ENCODE measurements around the gene TFDP1.

The TFDP1 gene

DNA sequence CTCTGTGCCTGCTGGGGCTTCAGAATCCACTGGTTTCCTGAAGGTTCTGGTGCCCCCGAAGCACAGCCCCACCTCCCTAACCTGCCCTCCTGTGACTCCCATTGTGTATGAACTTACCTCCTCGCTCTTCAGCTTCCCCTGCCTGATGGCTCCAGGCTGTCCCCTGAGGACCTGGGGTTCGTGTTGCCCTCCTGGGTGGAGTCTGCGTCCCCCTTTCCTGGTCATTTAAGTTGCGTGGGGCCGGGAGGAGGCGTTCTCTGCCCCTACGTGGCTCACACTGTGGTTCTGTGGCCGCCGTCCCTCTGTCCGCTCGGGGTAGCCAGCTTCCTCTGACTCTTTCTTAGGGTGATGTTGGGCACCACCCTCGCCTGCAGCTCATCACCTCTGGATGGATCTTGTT, 13.9 kb downstream of the TFDP1 start:
- DNase-seq (ENCODE audit: low spot score), result no peak

DNA sequence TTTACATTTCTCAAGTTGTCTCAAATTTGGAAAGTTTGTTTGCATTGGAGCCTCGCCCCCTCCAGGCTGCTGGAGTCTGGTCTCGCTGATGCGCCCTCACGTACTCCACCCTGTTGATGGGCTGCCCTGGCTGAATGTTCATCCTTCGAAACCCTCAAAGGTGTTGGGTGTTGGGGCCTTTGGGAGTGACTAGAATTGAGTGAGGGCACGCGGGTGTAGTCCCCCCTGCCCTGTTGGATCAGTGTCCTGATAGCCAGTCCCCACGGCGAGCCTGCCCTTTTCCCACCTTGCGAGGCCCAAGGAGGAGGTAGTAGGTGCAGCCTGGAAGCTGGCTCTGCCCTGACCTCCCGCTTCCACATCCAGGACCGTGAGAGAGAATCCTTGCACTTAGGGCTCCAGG, 14.8 kb downstream of the TFDP1 start:
- DNase-seq (ENCODE audit: low spot score), result no peak

DNA sequence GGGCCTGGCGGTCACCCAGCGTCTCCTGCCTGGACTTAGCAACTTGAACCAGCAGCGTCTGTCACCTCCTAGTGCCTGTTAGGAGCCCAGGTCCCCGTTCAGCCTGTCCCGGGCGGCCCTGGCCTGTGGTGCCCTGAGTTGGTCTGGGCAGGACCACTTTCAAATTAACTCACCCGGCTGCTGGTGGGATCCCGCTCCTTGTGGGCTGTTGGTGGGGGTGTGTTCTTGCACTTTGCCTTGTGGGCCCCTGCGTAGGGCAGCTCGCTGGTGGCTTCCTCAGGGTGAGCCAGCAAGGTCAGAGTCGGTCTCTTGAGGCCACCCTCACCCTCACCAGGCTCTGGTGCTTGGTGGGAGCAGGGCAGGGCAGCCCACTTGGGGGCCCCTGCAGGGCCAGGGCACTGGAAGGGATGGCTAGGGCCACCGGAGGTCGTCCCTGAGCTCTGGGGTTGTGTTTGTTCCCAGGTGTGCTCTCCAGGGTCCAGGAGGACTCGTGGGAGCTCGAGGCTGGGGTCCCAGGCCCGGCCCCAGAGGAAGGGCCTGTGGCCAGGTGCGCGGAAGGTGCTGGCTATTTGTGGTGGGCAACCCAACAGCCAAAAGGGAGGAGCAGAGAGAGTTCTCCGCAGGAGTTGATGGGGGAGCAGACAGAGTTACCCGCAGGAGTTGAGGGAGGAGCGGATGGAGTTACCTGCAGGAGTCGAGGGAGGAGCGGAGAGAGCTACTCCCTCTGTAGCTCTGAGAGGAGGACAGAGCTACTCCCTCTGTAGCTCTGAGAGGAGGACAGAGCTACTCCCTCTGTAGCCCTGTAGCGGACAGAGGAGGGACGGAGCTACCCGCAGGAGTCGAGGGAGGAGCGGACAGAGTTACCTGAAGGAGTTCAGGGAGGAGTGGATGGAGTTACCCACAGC, 16.9 kb downstream of the TFDP1 start:
- no peak for DNase-seq (ENCODE audit: low spot score)

DNA sequence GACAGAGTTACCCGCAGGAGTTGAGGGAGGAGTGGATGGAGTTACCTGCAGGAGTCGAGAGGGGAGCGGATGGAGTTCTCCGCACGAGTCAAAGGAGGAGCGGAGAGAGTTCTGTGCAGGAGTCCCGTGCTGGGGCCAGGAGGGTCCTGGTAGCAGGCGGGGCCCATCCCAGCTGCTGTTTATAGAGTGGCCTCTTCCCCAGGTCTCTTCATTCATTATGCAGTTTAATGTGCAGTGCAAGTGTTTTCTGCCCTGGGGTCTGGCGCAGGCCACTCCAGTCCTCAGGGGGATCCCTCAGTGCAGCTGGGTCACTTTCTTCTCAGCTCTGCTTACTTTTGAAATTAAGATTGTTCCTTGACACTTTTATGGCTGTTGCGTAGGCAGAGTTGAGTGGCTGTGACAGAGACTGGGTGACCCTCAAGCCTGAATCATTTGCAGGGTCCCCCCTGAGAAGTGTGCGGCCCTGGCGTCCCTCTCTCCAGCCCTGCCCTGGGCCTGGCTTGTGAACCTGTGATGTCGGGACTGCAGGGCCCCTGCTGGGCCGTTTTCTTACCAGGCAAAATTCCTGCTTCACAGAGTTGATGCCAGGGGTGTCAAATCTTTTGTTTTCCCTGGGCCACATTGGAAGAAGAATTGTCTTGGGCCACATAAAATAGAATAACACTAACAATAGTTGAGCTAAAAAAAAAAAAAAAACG, 17.9 kb downstream of the TFDP1 start:
- DNase-seq (ENCODE audit: low spot score), result no peak

DNA sequence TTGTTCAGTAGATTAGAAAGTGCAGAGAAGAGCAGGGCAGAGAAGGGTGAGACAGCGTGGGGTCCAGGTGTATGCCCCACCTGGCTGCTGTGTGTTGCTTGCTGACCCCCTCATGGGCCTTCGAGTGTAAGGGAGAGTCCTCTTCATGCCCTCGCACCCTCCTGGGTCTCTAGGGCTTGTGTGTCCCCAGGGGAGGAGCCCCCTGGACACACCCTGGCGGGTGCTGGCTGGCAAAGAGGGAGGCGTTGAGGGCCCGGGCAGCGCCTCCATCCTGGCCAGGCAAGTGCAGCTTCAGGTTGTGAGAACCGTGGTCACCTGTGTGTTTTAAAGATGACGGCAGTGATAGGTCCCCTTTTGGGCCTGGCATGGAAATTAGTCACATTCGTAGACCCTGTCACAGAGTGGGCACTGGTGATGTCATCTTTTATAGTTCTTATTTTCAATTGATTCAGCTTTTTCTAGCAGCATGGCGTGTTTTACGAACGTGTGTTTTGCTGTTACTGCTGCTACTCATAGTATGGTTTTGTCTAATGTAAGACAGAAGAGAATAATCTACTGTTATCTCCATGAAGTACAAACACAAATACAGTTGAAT, 18.7 kb downstream of the TFDP1 start:
- DNase-seq (ENCODE audit: low spot score), result no peak

DNA sequence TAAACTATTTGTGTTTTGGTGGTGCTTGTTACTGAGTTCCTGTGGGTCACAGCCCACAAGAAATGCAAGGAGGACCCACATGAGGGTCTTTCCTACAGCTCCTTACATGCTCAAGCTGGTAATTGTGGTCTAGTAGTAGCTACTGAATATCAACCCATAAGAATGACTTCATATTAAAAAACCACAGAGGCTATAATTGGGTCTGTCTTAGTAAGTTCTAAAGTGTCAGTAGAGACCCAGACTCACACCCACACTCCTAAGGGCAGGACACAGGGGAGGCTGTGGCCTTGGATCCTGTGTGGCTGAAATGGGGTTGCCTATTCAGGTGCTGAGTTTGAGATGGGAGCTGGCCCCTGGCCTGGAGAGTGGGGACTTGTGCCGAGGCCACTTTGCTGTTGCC, 19.6 kb downstream of the TFDP1 start:
- DNase-seq (ENCODE audit: low spot score), result no peak

DNA sequence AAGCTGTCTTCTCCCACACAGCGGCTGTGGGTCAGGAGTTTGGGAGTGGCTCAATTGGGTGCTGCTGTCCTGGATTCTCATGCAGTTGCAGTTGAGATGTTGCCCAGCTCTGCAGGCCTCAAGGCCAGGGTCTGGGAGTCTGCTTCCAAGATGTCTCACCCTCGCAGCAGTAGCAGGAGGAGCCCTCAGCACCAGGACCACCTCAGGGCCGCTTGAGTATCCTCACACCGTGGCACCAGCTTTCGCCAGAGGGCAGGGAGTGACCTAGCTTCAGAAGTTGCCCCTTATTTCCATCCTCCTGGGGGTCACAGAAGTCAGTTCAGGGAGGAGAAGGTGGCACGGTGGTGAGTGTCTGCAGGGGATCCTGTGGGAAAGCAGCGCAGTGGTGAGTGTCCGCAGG, 20.9 kb downstream of the TFDP1 start:
- no peak for DNase-seq (ENCODE audit: low spot score)

DNA sequence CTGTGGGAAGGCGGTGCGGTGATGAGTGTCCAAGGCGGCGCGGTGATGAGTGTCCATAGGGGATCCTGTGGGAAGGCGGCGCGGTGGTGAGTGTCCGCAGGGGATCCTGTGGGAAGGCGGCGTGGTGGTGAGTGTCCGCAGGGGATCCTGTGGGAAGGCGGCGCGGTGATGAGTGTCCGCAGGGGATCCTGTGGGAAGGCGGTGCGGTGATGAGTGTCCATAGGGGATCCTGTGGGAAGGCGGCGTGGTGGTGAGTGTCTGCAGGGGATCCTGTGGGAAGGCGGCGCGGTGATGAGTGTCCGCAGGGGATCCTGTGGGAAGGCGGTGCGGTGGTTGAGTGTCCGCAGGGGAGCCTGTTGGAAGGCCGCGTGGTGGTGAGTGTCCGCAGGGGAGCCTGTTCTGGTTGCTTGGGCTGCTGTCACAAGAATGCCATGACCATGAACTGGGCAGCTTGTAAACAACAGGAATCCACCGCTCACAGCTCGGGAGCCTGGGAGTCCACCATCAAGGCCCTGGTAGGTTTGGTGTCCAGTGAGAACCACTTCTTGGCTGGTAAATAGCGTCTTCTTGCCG, 21.4 kb downstream of the TFDP1 start:
- DNase-seq (ENCODE audit: low spot score), result no peak

DNA sequence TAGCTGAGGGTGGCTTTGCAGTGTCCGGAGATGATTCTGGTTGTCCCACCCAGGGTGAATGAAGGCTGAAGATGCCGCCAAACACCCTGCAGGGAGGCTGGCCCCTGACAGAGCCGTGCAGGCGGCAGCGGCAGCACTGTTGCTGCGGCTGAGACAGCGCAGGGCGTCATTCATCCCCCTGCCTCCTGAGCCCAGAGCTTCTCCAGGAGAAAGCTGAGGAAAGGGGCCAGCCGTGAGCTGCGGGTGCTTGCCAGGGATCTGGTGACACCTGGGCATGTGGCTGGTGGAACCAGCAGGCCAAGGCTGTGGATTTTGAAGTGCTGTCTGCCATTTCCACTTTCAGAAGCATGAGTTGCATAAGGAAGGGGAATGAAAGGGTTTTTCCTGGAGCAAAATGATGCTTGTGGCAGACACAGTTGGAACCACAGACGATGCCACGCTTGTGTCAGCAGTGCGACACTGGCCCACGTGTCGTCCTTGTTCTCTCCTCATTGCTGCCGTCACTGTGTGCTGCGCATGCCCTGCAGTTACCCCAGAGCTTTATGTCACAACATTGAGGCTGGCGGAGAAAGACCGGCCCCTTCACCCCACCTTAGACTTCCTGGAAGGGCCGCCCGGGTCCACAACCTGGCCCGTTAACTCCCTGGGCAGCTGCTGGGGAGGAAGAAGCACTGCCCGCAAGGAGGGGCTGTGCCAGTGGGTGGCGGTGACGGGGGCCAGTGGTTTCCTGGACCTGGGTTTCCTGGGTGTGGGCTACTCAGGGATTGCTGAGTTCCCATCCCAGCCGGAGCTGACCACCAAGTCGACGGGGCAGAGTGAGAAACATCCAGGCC, 22.7 kb downstream of the TFDP1 start:
- no peak for DNase-seq (ENCODE audit: low spot score)

DNA sequence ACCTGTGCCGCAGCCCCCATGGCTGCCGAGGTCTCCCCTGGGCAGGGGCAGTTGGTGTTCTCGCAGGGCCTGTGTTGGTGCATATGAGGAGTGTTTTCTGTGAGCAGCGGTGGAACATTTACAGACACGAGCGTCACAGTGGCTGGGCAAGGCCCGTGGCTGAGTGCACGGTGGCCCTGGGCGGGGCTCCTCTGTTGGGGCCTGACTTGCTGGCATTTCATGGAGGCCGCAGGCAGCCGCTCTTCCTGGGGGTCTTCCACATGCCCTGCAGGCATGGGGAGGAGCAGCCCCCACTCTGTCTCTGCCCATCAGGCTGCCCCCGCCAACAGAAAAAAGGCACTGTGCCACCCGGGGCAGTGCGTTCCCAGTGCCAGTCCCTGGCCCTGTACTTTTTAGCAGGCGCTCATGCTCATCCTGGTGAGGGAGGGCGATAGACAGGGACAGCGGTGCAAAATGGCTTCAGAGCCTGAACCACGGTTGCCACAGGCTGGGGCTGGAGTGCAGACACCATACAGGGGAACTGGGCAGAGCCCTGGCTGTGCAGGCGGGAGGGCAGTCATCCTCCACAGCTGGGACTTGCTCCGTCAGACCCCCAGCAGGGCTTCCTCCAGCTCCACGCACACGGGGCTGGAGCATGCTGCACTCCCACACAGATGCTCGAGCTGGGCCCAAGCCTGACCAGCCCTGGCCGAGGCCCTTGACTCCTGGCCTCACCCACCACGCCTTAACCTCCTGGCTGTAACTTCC, 23.5 kb downstream of the TFDP1 start:
- DNase-seq (ENCODE audit: low spot score), result no peak

DNA sequence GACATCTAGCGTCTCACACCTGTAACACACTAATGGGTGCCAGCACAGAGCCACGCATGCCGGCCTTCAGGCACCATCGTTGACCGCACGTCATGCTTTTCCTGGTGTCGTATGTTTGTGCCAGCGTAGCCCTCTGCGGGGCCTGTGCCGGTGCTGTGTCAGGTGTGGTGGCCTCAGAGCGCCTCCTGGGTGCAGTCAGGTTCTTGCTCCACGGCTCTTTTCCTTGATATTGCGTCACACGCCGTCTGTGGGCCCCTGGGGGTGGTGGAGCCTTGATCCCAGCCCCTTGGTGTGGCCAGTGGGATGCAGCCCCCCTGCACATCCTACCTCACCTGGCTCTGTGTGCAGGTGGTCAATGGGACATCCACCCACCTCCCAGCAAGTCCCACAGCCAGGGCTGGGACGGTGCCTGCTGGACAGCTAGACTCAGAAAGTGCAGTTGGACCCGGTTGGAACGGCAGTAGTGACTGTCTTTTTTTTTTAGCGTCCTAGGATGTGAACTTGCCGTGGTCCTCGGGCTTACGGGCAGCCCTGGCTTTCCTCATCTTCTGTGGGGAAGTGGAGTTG, 24.5 kb downstream of the TFDP1 start:
- no peak for DNase-seq (ENCODE audit: low spot score)

DNA sequence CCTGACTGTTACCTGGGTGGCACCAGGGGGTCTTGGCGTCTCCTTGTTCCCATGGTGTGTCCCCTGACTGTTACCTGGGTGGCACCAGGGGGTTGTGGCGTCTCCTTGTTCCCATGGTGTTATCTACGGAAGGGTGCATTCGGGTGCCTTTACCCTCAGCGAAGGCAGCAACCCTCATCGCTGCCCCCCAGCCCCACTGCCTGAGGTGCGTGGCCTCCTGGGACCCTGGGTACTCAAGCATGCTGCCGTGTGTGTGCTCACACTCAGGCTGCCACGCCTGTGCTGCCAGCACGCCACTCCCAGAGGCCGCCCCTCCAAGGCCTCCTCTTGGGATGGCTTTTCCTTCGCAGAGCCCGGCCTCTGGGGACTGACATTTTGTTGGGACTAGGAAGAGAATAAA, 25.1 kb downstream of the TFDP1 start:
- no peak for DNase-seq (ENCODE audit: low spot score)

DNA sequence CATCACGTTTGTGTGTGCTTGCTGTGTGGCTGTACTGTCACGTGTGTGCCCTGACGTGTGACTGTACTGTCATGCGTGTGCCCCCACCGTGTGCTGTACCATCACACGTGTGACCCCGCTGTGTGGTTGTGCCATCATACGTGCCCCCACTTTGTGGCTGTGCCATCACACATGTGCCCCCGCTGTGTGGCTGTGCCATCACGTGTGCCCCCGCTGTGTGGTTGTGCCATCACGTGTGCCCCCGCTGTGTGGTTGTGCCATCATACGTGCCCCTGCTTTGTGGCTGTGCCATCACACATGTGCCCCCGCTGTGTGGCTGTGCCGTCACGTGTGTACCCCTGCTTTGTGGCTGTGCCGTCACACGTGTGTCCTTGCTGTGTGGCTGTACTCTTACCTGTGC, 25.7 kb downstream of the TFDP1 start:
- no peak for DNase-seq (ENCODE audit: low spot score)

DNA sequence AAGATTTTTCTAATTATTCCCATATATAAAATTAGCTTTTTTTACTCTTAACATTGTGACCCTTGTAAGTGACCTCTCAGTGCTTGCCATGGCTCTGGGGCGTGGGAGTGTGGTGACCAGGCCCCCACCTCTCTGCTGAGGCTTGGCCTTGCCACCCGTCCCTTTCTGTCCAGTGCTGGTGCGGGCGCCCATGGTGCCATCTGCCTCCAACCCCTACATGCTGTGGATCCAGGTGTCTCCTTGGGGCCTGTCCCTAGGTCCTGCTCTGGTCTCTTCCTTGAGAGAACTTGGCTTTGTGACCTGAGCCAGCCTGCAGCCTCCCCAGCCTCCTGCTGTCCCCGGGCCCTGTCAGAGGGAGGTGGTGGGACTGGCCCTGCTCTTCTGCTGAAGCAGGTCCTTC, 27.4 kb downstream of the TFDP1 start:
- DNase-seq (ENCODE audit: low spot score), result no peak

DNA sequence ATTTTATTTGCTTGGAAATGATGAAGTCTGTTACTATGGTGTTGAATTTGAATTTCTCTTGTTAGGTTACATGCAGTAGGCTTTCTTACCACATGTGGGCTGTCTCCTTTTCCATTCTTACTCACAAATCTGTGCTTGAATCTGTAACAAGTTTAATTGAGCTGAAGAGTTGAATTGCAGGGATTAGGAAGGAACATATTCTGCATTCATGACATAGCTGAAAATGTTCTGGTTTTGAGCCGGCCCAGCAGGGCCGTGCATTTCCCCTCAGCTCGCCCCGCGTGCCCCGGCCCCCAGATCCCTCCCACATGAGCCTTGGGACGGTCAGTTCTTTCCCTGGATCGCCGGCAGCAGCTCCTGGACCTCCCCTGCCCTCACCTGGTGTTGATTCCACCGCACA, 28.1 kb downstream of the TFDP1 start:
- DNase-seq (ENCODE audit: low spot score), result no peak

DNA sequence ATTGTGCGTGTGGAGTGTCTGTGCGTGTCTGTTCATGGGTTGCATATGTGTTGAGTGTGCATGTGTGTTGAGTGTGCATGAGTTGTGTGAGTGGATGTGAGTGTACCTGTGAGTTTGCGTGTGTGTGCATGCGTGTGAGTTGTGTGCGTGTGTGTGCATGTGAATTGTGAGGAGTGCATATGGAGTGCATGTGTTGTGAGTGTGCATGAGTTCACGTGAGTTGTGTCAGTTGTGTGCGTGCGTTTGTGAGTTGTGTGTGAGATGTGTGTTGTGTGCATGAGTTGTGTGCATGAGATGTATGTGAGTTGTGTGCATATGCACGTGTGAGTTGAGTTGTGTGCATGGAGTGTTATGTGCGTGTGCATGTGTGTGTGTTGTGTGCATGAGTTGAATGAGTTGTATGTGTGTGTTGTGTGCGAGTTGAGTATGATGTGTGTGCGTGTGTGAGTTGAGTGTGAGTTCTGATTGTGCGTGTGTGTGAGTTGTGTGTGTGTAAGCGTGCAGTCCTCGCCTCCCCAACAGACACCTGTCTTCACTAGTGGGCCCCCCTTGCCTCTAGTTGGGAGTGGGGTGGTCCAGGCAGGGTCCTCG, 29.3 kb downstream of the TFDP1 start:
- DNase-seq (ENCODE audit: low spot score), result no peak

DNA sequence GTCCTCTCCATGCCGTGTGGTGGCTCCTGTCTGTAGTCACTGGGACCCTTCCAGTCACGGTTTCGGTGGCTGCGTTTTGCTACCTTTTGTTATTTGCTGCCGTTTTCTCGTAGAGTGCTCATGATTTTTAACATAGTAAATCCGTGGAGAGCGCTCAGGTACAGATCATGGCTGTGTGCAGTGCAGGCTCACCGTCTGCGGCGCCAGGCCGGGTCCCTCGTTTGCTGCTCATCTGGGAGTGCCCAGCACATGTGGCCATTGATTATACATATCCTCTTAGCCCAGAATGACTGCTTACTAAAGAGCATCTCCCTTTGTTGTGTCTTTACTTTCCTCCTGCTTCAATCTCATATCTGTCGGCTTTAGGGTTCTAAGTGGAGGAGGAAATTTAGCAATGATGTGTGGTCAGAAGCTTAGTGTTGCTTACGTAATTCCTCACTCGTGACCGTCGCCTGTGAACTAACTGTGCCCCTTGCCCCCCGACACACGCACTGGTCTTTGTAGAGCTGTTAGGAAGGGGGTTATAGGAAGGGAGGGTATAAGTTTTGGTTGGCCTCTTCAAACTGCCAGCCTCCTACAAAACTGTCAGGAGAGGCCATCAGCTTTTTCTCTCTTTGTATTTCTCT, 31.8 kb downstream of the TFDP1 start:
- DNase-seq (ENCODE audit: low spot score), result no peak

DNA sequence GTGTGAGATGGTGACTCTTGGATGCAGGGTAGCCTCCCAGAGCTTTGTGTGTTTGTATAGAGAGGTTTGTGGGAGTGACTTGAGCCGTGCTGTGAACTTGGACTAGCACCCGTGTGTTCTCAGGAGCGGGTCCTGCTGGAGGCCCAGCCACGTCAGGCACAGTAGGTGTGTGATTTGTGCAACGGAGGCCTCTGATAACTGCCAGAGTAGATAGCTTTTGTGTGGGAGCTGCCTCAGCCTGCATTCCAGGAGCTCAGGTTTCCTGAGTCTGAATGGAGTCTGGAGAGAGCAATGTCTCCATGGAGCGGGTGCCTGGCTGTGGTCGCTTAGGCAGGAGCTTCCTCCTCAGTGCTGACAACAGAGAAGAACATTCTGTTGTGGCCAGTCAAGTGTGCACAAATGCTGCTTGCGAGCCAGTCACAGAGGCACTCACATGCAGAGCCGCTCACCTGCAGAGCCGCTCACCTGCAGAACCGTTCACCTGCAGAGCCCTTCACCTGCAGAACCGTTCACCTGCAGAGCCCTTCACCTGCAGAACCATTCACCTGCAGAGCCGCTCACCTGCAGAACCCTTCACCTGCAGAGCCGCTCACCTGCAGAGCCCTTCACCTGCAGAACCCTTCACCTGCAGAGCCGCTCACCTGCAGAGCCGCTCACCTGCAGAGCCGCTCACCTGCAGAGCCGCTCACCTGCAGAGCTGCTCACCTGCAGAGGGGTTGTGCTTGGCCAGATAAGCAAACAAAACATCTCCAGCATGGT, 32.6 kb downstream of the TFDP1 start:
- DNase-seq (ENCODE audit: low spot score), result no peak

DNA sequence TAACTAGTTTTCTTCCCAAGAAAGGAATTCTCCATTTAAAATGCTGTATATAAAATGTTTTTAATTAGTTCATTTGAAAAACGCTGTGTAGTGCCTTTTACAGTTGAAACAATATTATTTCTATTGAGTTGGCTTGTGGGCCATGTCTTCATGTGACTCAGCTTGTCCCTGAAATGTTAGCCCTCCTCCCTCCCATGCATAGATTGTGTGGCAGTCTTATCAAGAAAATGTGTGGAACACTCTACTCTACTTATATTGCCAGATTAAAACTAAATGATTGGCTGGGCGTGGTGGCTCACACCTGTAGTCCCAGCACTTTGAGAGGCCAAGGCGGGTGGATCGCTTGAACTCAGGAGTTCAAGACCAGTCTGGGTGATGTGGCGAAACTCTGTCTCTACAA, 33.4 kb downstream of the TFDP1 start:
- DNase-seq (ENCODE audit: low spot score), result no peak
